ENCODE measurements around the gene ART4.

The ART4 gene

GRCh38 chr12:14810953-14811483 lies 32.3 kb downstream of the ART4 start:
- DNase-seq (ENCODE audit: low spot score): peak; percentile 16

- DNase-seq (ENCODE audit: low spot score): no peak
These were observed 33.0 kb downstream of the ART4 start for GRCh38 chr12:14810167-14810952.

GRCh38 chr12:14803830-14804160 lies 39.5 kb downstream of the ART4 start:
- DNase-seq (ENCODE audit: low spot score): no peak

- DNase-seq (ENCODE audit: low spot score): peak; percentile 83
These were observed 40.1 kb downstream of the ART4 start, which contains the start of the genes C12orf60 and WBP11 for GRCh38 chr12:14803011-14803829. Gene C12orf60, plus strand, starts transcription at chr12:14803670. Its CDS starts 19,266 bp downstream, at chr12:14822936. Gene WBP11, minus strand, starts transcription at chr12:14803478. Its CDS starts 2,095 bp downstream, at chr12:14801383.

GRCh38 chr12:14802721-14803010 lies 40.7 kb downstream of the ART4 start:
- DNase-seq (ENCODE audit: low spot score): no peak

- DNase-seq (ENCODE audit: low spot score): no peak
These were observed 41.1 kb downstream of the ART4 start for GRCh38 chr12:14802247-14802646.

GRCh38 chr12:14795028-14795448 lies 48.3 kb downstream of the ART4 start:
- DNase-seq (ENCODE audit: low spot score): no peak

- no peak for DNase-seq (ENCODE audit: low spot score)
These were observed 57.8 kb downstream of the ART4 start for GRCh38 chr12:14785568-14785967.

- DNase-seq (ENCODE audit: low spot score): no peak
These were observed 58.9 kb downstream of the ART4 start for GRCh38 chr12:14784471-14784870.

GRCh38 chr12:14782756-14783155 lies 60.6 kb downstream of the ART4 start:
- DNase-seq (ENCODE audit: low spot score): no peak

GRCh38 chr12:14781563-14781962 lies 61.8 kb downstream of the ART4 start:
- DNase-seq (ENCODE audit: low spot score): no peak

GRCh38 chr12:14780859-14781258 lies 62.5 kb downstream of the ART4 start:
- no peak for DNase-seq (ENCODE audit: low spot score)

GRCh38 chr12:14779834-14780233 lies 63.5 kb downstream of the ART4 start:
- DNase-seq (ENCODE audit: low spot score): no peak

GRCh38 chr12:14777271-14777670 lies 66.1 kb downstream of the ART4 start:
- no peak for DNase-seq (ENCODE audit: low spot score)

GRCh38 chr12:14776236-14776961 lies 66.9 kb downstream of the ART4 start:
- DNase-seq (ENCODE audit: low spot score): no peak

GRCh38 chr12:14775636-14775980 lies 67.7 kb downstream of the ART4 start:
- DNase-seq (ENCODE audit: low spot score): no peak
